Heart left ventricle (tissue), 16 donors: ENCODE measurements around the gene TSR1. TPM values are rescaled to one million over a fixed set of nuclear protein-coding genes. Genes with fewer than 3 reads are reported as not detected.
A peak's percentile ranks its signal among the peaks of the same experiment; 100 is the strongest.

Experiments
- ATAC-seq, 4 donors: fragments of 200-7000 bp; cut with Tn5 transposase; one replicate each; pipeline ENCODE4 v1.9.1; 2020 to 2022; ENCODE audit warnings: moderate library complexity in 4 of 4, mild to moderate bottlenecking in 3 of 4, moderate number of reproducible peaks in 1 of 4
- DNase-seq, 5 donors: peaks; one replicate each; pipeline ENCODE4 v3.0.0-alpha.2; 2020
- H3K27ac ChIP-seq, 12 donors: fragments of 200-600 bp; sonication (generic) in 4 of 12; one replicate each; pipeline versions ENCODE4 v1.5.0 to v1.8.0; 2016 to 2022; ENCODE audit warnings: mild to moderate bottlenecking in 2 of 12
- H3K27me3 ChIP-seq, 9 donors: fragments of 200-600 bp; sonication (generic) in 2 of 9; one replicate each; pipeline versions ENCODE4 v1.5.1 to v1.8.0; 2016 to 2022; ENCODE audit warnings: mild to moderate bottlenecking in 3 of 9
- H3K36me3 ChIP-seq, 9 donors: fragments of 200-600 bp; sonication (generic) in 2 of 9; one replicate each; pipeline versions ENCODE4 v1.5.0 to v1.8.0; 2018 to 2022; ENCODE audit warnings: mild to moderate bottlenecking in 2 of 9
- H3K4me1 ChIP-seq, 12 donors: fragments of 200-600 bp; sonication (generic) in 4 of 12; one replicate each; pipeline versions ENCODE4 v1.5.0 to v1.8.0; 2016 to 2022; ENCODE audit warnings: mild to moderate bottlenecking in 3 of 12
- H3K4me3 ChIP-seq, 12 donors: fragments of 200-600 bp; sonication (generic) in 4 of 12; one replicate each; pipeline versions ENCODE4 v1.5.0 to v1.8.0; 2017 to 2022; ENCODE audit warnings: mild to moderate bottlenecking in 9 of 12, moderate library complexity in 4 of 12
- H3K9me3 ChIP-seq, 12 donors: fragments of 200-600 bp; sonication (generic) in 4 of 12; one replicate each; pipeline versions ENCODE4 v1.5.0 to v1.8.0; 2016 to 2022; ENCODE audit warnings: mild to moderate bottlenecking in 1 of 12
- CTCF ChIP-seq, 12 donors: fragments of 200-600 bp; sonication (generic) in 4 of 12; IDR thresholded peaks; one replicate each; pipeline versions ENCODE4 v1.5.0 to v1.8.0; 2018 to 2022; ENCODE audit warnings: antibody characterized with exemption in 12 of 12, mild to moderate bottlenecking in 5 of 12
- POLR2A ChIP-seq, 2 donors: fragments of 450-650 bp; IDR thresholded peaks; one replicate each; pipeline ENCODE4 v1.6.1; 2017; ENCODE audit warnings: antibody characterized with exemption in 2 of 2, mild to moderate bottlenecking in 2 of 2, moderate library complexity in 2 of 2
- WGBS, 4 donors: extraction: QIAGEN DNeasy Blood & Tissue Kit in 2 of 4; methylation state at CpG; one replicate each; pipeline versions ENCODE4 v1.1.5 to v1.1.7; 2013 to 2018; 5-methylcytosine and 5-hydroxymethylcytosine counted together
- intact Hi-C, 10 donors: fragments of 100-400 bp; cut with DNase I; formaldehyde crosslinking; loops; one replicate each; pipeline versions ENCODE4 v1.11.1 to v1.14.2; 2022
- polyA plus RNA-seq, 2 donors: library from polyadenylated mRNA; stranded (reverse); fragments of 200-250 nt; gene quantifications; one replicate each; pipeline ENCODE4 v1.2.3, GENCODE V29; 2013
- total RNA-seq, 9 donors: library from RNA; depleted of rRNA in 2 of 9; stranded (reverse); fragments of >200 nt in 2 of 9; fragmentation: NEBNext Ultra II Directional in 3 of 9; extraction: Animal tissue kit (Norgen Biotek cat#: 25700) in 3 of 9; gene quantifications; one replicate each; pipeline versions ENCODE4 v1.1.0 to v1.2.4, GENCODE V29; 2016 to 2023
- donor health status: ischemic (EF 13 %, LVEDD 7.1; RV severe dilation, severe dysfunction).
- donor health status: healthy with polysubstance abuse.
- donor health status: DM: no; HTN: yes; CAD: no.
- donor health status: DM: no; HTN: no; CAD: no.
- donor health status: ischemic (EF 25% LVEDD 6.9; RV normal size, moderate dysfunction).
- donor health status: ischemic (EF 25% LVEDD 5.7; RV mildly dilated, moderate dysfunction).
- donor health status: healthy.
- donor health status: DM: yes; HTN: yes; CAD: no.
- donor health status: ischemic (EF 35%, LVEDD 5.7; RV mildly dilated, moderate dysfunction).
- donor health status: nonischemic (EF 11% LVEDD 7.7; RV severe dilation, severe dysfunction).
- donor health status: DM: yes; HTN: yes; CAD: no.
- donor health status: PGD.
- donor health status: ischemic (EF 29% LVEDD 5.4; RV normal size, mild dysfunction).
- donor health status: nonischemic (EF 23%, LVEDD 6.1; RV moderate dilation, normal function).

The TSR1 gene
- total and polyA plus RNA-seq, 11 donors: 12.0 to 35.8 (median 22.3) TPM

GRCh38 chr17:2331303-2331702 is 5.0 kb downstream of the TSR1 start:
- H3K36me3 ChIP-seq: peaks cover 0 to 92% (median 88%) of the 10 kb centered on the region in 9 donors
- peaks cover 0 to 19% (median 10%) of the 10 kb centered on the region in 12 donors for H3K4me1 ChIP-seq
- H3K9me3 ChIP-seq: no peaks in the 10 kb centered on the region
- H3K4me3 ChIP-seq: no peak overlapping the region
- DNase-seq: no peak
- H3K27ac ChIP-seq: no peak overlapping the region
- ATAC-seq: no peak
- no peak for TF ChIP-seq CTCF (IDR thresholded peaks at IDR 0.05)
- no peak for TF ChIP-seq POLR2A (IDR thresholded peaks at IDR 0.05)
- no peaks in the 10 kb centered on the region for H3K27me3 ChIP-seq
- intact Hi-C loops: no loop called here
- 55 to 74% (median 67%) methylated on average over 3 of the region's 3 CpGs for WGBS, 4 donors

GRCh38 chr17:2323629-2324314 is 12.5 kb downstream of the TSR1 start:
- intact Hi-C loops: no loop called here
- no peaks in the 10 kb centered on the region for H3K27me3 ChIP-seq
- 64 to 80% (median 73%) methylated on average over 2 of the region's 2 CpGs for WGBS, 4 donors
- H3K27ac ChIP-seq: no peak overlapping the region
- DNase-seq (no peak), ATAC-seq (peak in 2 of 4 donors; percentile 27 to 30)
- H3K4me1 ChIP-seq: no peaks in the 10 kb centered on the region
- no peak overlapping the region for H3K4me3 ChIP-seq
- no peaks in the 10 kb centered on the region for H3K9me3 ChIP-seq
- TF ChIP-seq CTCF (IDR thresholded peaks at IDR 0.05) (no peak), POLR2A (IDR thresholded peaks at IDR 0.05) (no peak)
- H3K36me3 ChIP-seq: peaks cover 0 to 94% (median 81%) of the 10 kb centered on the region in 9 donors

- Histone ChIP-seq H3K36me3 (peaks cover 0 to 76% (median 60%) of the 10 kb centered on the region in 9 donors), H3K27ac (no peak overlapping the region), H3K4me3 (no peak overlapping the region), H3K9me3 (no peaks in the 10 kb centered on the region), H3K4me1 (no peaks in the 10 kb centered on the region), H3K27me3 (no peaks in the 10 kb centered on the region)
- intact Hi-C loops: no loop called here
- WGBS, 4 donors: 54 to 68% (median 61%) methylated on average over 1 of the region's 1 CpG
- TF ChIP-seq POLR2A (IDR thresholded peaks at IDR 0.05) (no peak), CTCF (IDR thresholded peaks at IDR 0.05) (no peak)
- DNase-seq (no peak), ATAC-seq (no peak)
Measured at GRCh38 chr17:2321399-2321798, 14.9 kb downstream of the TSR1 start.

GRCh38 chr17:2319051-2319450 is 17.2 kb downstream of the TSR1 start:
- Histone ChIP-seq H3K4me1 (no peaks in the 10 kb centered on the region), H3K27ac (no peak overlapping the region), H3K9me3 (no peaks in the 10 kb centered on the region), H3K36me3 (peaks cover 0 to 54% (median 37%) of the 10 kb centered on the region in 9 donors), H3K27me3 (no peaks in the 10 kb centered on the region), H3K4me3 (no peak overlapping the region)
- no peak for TF ChIP-seq POLR2A (IDR thresholded peaks at IDR 0.05)
- no peak for TF ChIP-seq CTCF (IDR thresholded peaks at IDR 0.05)
- intact Hi-C loops: no loop called here
- no peak for DNase-seq
- no peak for ATAC-seq
